Testis (tissue), 3 donors: Measurements from ENCODE around the gene B4GALNT2. TPM values are rescaled to one million over a fixed set of nuclear protein-coding genes. Genes with fewer than 3 reads are reported as not detected.

Experiments
- DNase-seq: peaks from one replicate; pipeline ENCODE4 v3.0.0-alpha.2; 2019
- H3K27ac ChIP-seq, 2 donors: fragments of 200-600 bp; sonication (generic); one replicate each; pipeline ENCODE4 v1.5.1; 2019
- H3K27me3 ChIP-seq: fragments of 200-600 bp; sonication (generic); one replicate; pipeline ENCODE4 v1.5.1; 2019
- H3K36me3 ChIP-seq: fragments of 200-600 bp; sonication (generic); one replicate; pipeline ENCODE4 v1.5.1; 2017; ENCODE audit warnings: low read depth; ENCODE audit errors: missing control alignments
- H3K4me1 ChIP-seq: fragments of 200-600 bp; sonication (generic); one replicate; pipeline ENCODE4 v1.5.1; 2019
- H3K4me3 ChIP-seq, 2 donors: fragments of 200-600 bp; sonication (generic); one replicate each; pipeline ENCODE4 v1.5.1; 2017 to 2019
- H3K9me3 ChIP-seq: fragments of 200-600 bp; sonication (generic); one replicate; pipeline ENCODE4 v1.5.1; 2017
- CTCF ChIP-seq, 3 experiments: fragments of 450-650 bp in 2 of 3; fragments of 200-600 bp in 1 of 3; sonication (generic) in 1 of 3; IDR thresholded peaks; one replicate each; pipeline ENCODE4 v1.5.1; 2016 to 2019; ENCODE audit warnings: antibody characterized with exemption in 3 of 3, mild to moderate bottlenecking in 2 of 3, moderate library complexity in 1 of 3
- POLR2A ChIP-seq: fragments of 450-650 bp; IDR thresholded peaks from one replicate; pipeline ENCODE4 v1.6.1; 2017; ENCODE audit warnings: antibody characterized with exemption, mild to moderate bottlenecking, moderate library complexity
- WGBS, 2 donors: methylation state at CpG; one replicate each; pipeline ENCODE4 v1.1.5; 2018; 5-methylcytosine and 5-hydroxymethylcytosine counted together
- intact Hi-C: fragments of 100-400 bp; cut with DNase I; formaldehyde crosslinking; loops from one replicate; pipeline ENCODE4 v1.15.1; 2023; ENCODE audit warnings: low total_unique reads
- polyA plus RNA-seq: library from polyadenylated mRNA; stranded (reverse); fragments of 350-450 nt; fragmentation: Illumina TruSeq; extraction: RNeasy Lipid Tissue Mini Kit (QIAGEN cat#74804); gene quantifications from one replicate; pipeline ENCODE4 v1.2.3, GENCODE V29; 2014; ENCODE audit warnings: low read depth, low replicate concordance; ENCODE audit not compliant: insufficient read depth
- total RNA-seq, 2 donors: library from RNA; depleted of rRNA; stranded (reverse); fragments of >200 nt; gene quantifications; one replicate each; pipeline ENCODE4 v1.2.3, GENCODE V29; 2016

B4GALNT2 gene
- total and polyA plus RNA-seq, 3 donors from 2014 or later, result 0.24 to 0.69 (median 0.37) TPM

GRCh38 chr17:49151996-49152395 is 19.4 kb downstream of the B4GALNT2 start:
- H3K27ac ChIP-seq, result no peak overlapping the region
- no peaks in the 10 kb centered on the region for H3K27me3 ChIP-seq
- H3K9me3 ChIP-seq, result no peaks in the 10 kb centered on the region
- H3K36me3 ChIP-seq, result no peaks in the 10 kb centered on the region
- no peak for TF ChIP-seq CTCF (IDR thresholded peaks at IDR 0.05)
- TF ChIP-seq POLR2A, result no peak
- no peak for DNase-seq
- no peaks in the 10 kb centered on the region for H3K4me1 ChIP-seq
- 86 to 91% methylated on average over 4 of the region's 4 CpGs for WGBS, 2 donors
- intact Hi-C loops, result no loop called here
- H3K4me3 ChIP-seq, result no peak overlapping the region

GRCh38 chr17:49156256-49156655 is 23.7 kb downstream of the B4GALNT2 start:
- Histone ChIP-seq H3K4me3 (no peak overlapping the region), H3K9me3 (no peaks in the 10 kb centered on the region), H3K27me3 (no peaks in the 10 kb centered on the region), H3K4me1 (no peaks in the 10 kb centered on the region), H3K36me3 (no peaks in the 10 kb centered on the region), H3K27ac (no peak overlapping the region)
- intact Hi-C loops, result no loop called here
- WGBS, 2 donors, result 79 to 84% methylated on average over 11 of the region's 11 CpGs
- no peak for DNase-seq
- TF ChIP-seq POLR2A (no peak), CTCF (IDR thresholded peaks at IDR 0.05) (no peak)

GRCh38 chr17:49157784-49158183 is 25.2 kb downstream of the B4GALNT2 start:
- intact Hi-C loops, result no loop called here
- no peak overlapping the region for H3K4me3 ChIP-seq
- TF ChIP-seq CTCF (IDR thresholded peaks at IDR 0.05) (no peak), POLR2A (no peak)
- no peak overlapping the region for H3K27ac ChIP-seq
- WGBS, 2 donors, result 78 to 89% methylated on average over 8 of the region's 8 CpGs
- H3K9me3 ChIP-seq, result no peaks in the 10 kb centered on the region
- no peaks in the 10 kb centered on the region for H3K4me1 ChIP-seq
- H3K27me3 ChIP-seq, result no peaks in the 10 kb centered on the region
- H3K36me3 ChIP-seq, result no peaks in the 10 kb centered on the region
- no peak for DNase-seq

GRCh38 chr17:49162866-49163265 is 30.3 kb downstream of the B4GALNT2 start:
- Histone ChIP-seq H3K36me3 (no peaks in the 10 kb centered on the region), H3K4me1 (no peaks in the 10 kb centered on the region), H3K9me3 (no peaks in the 10 kb centered on the region), H3K27me3 (no peaks in the 10 kb centered on the region), H3K27ac (no peak overlapping the region), H3K4me3 (no peak overlapping the region)
- no peak for DNase-seq
- TF ChIP-seq POLR2A (no peak), CTCF (IDR thresholded peaks at IDR 0.05) (no peak)
- WGBS, 2 donors, result 87 to 92% methylated on average over 4 of the region's 4 CpGs
- intact Hi-C loops, result no loop called here

DNA sequence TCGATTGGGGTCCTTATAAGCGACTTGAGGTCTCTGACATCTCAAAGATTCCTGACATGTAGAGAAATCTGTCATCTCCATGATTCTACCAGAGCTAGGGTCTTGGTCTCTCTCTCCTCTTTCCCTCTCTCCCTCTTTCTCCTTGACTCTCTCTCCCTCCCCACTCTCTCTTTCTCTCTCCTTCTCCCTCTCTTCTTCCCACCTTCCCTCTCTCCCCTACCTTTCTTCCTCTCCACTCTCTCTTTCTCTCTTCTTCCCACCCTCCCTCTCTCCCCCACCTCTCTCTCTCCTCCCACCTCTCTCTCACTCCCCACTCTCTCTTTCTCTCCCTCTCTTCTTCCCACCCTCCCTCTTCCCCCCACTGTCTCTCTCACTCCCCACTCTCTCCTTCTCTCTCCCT is 32.6 kb downstream of the B4GALNT2 start:
- Histone ChIP-seq H3K27ac (no peak overlapping the region), H3K9me3 (no peaks in the 10 kb centered on the region), H3K4me3 (no peak overlapping the region), H3K27me3 (no peaks in the 10 kb centered on the region), H3K4me1 (no peaks in the 10 kb centered on the region), H3K36me3 (no peaks in the 10 kb centered on the region)
- intact Hi-C loops, result no loop called here
- TF ChIP-seq CTCF (IDR thresholded peaks at IDR 0.05) (no peak), POLR2A (no peak)
- DNase-seq, result no peak
- WGBS, 2 donors, result 88 to 93% methylated on average over 2 of the region's 2 CpGs
